Lower leg skin (tissue), 4 donors: ENCODE measurements around the gene SOX13. TPM values are rescaled to one million over a fixed set of nuclear protein-coding genes. Genes with fewer than 3 reads are reported as not detected.
A peak's percentile ranks its signal among the peaks of the same experiment; 100 is the strongest.

ENCODE experiments used
- DNase-seq, 2 donors: peaks; one replicate each; pipeline ENCODE4 v3.0.0-alpha.2; 2019; ENCODE audit warnings: low spot score in 2 of 2
- H3K4me3 ChIP-seq: fragments of 200-600 bp; sonication (generic); 2 replicates; pipeline ENCODE4 v1.5.1; 2017; ENCODE audit warnings: mild to moderate bottlenecking, low read depth; ENCODE audit not compliant: poor library complexity, severe bottlenecking
- POLR2A ChIP-seq, 2 donors: fragments of 450-650 bp; IDR thresholded peaks; one replicate each; pipeline ENCODE4 v1.6.1; 2016 to 2017; ENCODE audit warnings: antibody characterized with exemption in 2 of 2, mild to moderate bottlenecking in 1 of 2, moderate library complexity in 1 of 2
- WGBS, 2 donors: methylation state at CpG; one replicate each; pipeline ENCODE4 v1.1.5; 2018; 5-methylcytosine and 5-hydroxymethylcytosine counted together
- intact Hi-C: fragments of 100-400 bp; cut with DNase I; formaldehyde crosslinking; loops from one replicate; pipeline ENCODE4 v1.15.0; 2023; ENCODE audit warnings: low total_unique reads
- total RNA-seq, 4 donors: library from RNA; depleted of rRNA; stranded (reverse); fragments of >200 nt; gene quantifications; one replicate each; pipeline ENCODE4 v1.1.0, GENCODE V29; 2016
- TF ChIP-seq, protein P1 (sequence below), 3 donors: fragments of 450-650 bp; IDR thresholded peaks; one replicate each; pipeline ENCODE4 v1.5.1; 2016; ENCODE audit warnings: antibody characterized with exemption in 3 of 3, mild to moderate bottlenecking in 3 of 3, moderate library complexity in 2 of 3

SOX13 gene
- total RNA-seq, 4 donors from 2014 or later = 7.2 to 32.2 (median 16.8) TPM

- no peak overlapping the region for H3K4me3 ChIP-seq
- DNase-seq = peak in 1 of 2 donors; percentile 47
- intact Hi-C loops = no loop called here
- 89 to 95% methylated on average over 4 of the region's 4 CpGs for WGBS, 2 donors
- TF ChIP-seq, protein P1, sequence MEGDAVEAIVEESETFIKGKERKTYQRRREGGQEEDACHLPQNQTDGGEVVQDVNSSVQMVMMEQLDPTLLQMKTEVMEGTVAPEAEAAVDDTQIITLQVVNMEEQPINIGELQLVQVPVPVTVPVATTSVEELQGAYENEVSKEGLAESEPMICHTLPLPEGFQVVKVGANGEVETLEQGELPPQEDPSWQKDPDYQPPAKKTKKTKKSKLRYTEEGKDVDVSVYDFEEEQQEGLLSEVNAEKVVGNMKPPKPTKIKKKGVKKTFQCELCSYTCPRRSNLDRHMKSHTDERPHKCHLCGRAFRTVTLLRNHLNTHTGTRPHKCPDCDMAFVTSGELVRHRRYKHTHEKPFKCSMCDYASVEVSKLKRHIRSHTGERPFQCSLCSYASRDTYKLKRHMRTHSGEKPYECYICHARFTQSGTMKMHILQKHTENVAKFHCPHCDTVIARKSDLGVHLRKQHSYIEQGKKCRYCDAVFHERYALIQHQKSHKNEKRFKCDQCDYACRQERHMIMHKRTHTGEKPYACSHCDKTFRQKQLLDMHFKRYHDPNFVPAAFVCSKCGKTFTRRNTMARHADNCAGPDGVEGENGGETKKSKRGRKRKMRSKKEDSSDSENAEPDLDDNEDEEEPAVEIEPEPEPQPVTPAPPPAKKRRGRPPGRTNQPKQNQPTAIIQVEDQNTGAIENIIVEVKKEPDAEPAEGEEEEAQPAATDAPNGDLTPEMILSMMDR (IDR thresholded peaks at IDR 0.05) = no peak
- TF ChIP-seq POLR2A (IDR thresholded peaks at IDR 0.05) = no peak
Measured at GRCh38 chr1:204114606-204115005, 41.7 kb downstream of the SOX13 start.

- TF ChIP-seq, protein P1 (IDR thresholded peaks at IDR 0.05) = no peak
- no peak for TF ChIP-seq POLR2A (IDR thresholded peaks at IDR 0.05)
- 78 to 89% methylated on average over 4 of the region's 4 CpGs for WGBS, 2 donors
- intact Hi-C loops = no loop called here
- DNase-seq = no peak
- H3K4me3 ChIP-seq = no peak overlapping the region
Measured at GRCh38 chr1:204115116-204115515, 42.2 kb downstream of the SOX13 start.

DNA sequence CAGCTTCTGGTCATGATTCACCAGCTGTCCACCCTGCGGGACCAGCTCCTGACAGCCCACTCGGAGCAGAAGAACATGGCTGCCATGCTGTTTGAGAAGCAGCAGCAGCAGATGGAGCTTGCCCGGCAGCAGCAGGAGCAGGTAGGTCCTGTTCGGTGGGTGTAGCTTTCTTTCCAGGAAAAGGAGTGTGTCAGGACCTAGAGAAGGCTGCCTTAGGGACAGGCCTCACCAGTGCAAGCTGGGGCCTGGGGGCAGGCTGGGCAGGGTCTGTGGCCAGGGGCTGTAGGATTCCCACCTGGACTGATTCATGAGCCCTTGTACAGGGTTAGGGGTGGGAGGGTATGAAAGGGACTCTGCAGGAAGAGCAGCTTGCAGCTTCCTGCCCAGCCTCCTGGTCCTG, 43.6 kb downstream of the SOX13 start:
- no peak for DNase-seq
- intact Hi-C loops = no loop called here
- 77 to 87% methylated on average over 4 of the region's 4 CpGs for WGBS, 2 donors
- H3K4me3 ChIP-seq = no peak overlapping the region
- TF ChIP-seq, protein P1 (IDR thresholded peaks at IDR 0.05) = no peak
- TF ChIP-seq POLR2A (IDR thresholded peaks at IDR 0.05) = no peak

DNA sequence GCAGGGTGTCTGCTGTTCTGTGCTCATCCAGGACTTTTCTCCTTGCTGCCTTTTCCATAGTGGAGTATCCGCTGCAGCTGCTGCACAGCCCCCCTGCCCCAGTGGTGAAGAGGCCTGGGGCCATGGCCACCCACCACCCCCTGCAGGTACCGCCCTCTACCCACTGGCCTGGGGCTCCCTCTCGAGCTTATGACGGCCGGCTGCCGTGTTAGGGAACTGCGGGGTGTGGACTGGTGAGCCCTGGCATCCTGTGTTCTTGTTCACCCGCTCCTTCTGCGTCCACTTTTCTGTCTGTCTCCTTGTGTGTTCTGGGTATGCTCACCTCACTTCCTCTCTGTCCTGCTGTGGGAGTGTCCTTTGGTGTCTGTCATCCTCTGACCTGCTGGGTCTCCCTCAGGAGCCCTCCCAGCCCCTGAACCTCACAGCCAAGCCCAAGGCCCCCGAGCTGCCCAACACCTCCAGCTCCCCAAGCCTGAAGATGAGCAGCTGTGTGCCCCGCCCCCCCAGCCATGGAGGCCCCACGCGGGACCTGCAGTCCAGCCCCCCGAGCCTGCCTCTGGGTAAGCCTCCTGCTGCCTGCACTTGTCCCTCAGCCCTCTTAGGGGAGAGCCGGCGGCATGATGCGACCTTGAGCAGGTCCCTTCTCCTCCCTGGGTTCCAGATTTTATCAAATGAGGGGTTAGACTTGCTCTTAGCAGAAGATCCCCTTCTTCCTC, 49.1 kb downstream of the SOX13 start:
- DNase-seq = no peak
- no peak overlapping the region for H3K4me3 ChIP-seq
- intact Hi-C loops = no loop called here
- no peak for TF ChIP-seq POLR2A (IDR thresholded peaks at IDR 0.05)
- TF ChIP-seq, protein P1 (IDR thresholded peaks at IDR 0.05) = no peak
- WGBS, 2 donors = 92% methylated on average over 16 to 17 of the region's 17 CpGs

DNA sequence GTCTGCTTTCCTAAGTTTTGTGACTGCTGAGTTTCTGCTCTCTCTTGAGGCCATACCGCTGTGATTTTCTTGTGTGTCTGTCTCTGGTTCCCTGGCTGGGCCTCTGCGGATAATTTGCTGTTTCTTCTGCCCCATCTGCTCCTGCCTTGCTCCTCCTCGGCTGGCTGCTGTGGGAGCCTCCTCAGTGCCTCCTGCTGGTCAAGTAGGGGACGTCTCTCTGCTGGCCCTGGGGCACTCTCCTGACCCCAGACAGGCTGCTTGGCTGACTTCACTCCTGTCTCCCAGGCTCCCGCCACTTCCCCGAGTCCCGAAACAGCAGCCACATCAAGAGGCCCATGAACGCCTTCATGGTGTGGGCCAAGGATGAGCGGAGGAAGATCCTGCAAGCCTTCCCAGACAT, 50.5 kb downstream of the SOX13 start:
- intact Hi-C loops = no loop called here
- no peak overlapping the region for H3K4me3 ChIP-seq
- DNase-seq = no peak
- WGBS, 2 donors = 70 to 81% methylated on average over 9 of the region's 9 CpGs
- TF ChIP-seq, protein P1 (IDR thresholded peaks at IDR 0.05) = no peak
- no peak for TF ChIP-seq POLR2A (IDR thresholded peaks at IDR 0.05)

- no peak overlapping the region for H3K4me3 ChIP-seq
- no peak for DNase-seq
- TF ChIP-seq POLR2A (IDR thresholded peaks at IDR 0.05) = no peak
- TF ChIP-seq, protein P1 (IDR thresholded peaks at IDR 0.05) = no peak
- 86 to 92% methylated on average over 22 of the region's 22 CpGs for WGBS, 2 donors
- intact Hi-C loops = loop anchor here (5.0 kb wide), 1 partner anchor 257 kb away; no protein-coding TSS in a partner anchor
Measured at GRCh38 chr1:204124639-204125038, 51.7 kb downstream of the SOX13 start.
